Muscle layer of colon (tissue), 2 donors: ENCODE results near the gene MYO1G.

Experiments used
- H3K27ac ChIP-seq: one replicate; pipeline ENCODE4 v1.7.0; 2013; ENCODE audit warnings: low read depth, mild to moderate bottlenecking, low read length, moderate library complexity
- H3K27me3 ChIP-seq, 2 donors: one replicate each; pipeline ENCODE4 v1.7.0; 2013; ENCODE audit warnings: low read length in 2 of 2, mild to moderate bottlenecking in 2 of 2; ENCODE audit not compliant: insufficient read depth in 2 of 2, control insufficient read depth in 1 of 2
- H3K36me3 ChIP-seq: one replicate; pipeline ENCODE4 v1.7.0; 2013; ENCODE audit warnings: mild to moderate bottlenecking, low read length; ENCODE audit not compliant: insufficient read depth
- H3K4me1 ChIP-seq: one replicate; pipeline ENCODE4 v1.7.0; 2013; ENCODE audit warnings: mild to moderate bottlenecking, low read length; ENCODE audit not compliant: insufficient read depth
- H3K4me3 ChIP-seq, 2 donors: one replicate each; pipeline ENCODE4 v1.7.0; 2013; ENCODE audit warnings: low read length in 2 of 2, low read depth in 1 of 2, mild to moderate bottlenecking in 1 of 2, moderate library complexity in 1 of 2
- H3K9ac ChIP-seq: one replicate; pipeline ENCODE4 v1.7.0; 2013; ENCODE audit warnings: low read length
- H3K9me3 ChIP-seq: one replicate; pipeline ENCODE4 v1.7.0; 2013; ENCODE audit warnings: mild to moderate bottlenecking, low read length
- donor health status: abdominal sarcoma.
- donor health status: Adenocarcinoma of cecum.

MYO1G gene

GRCh38 chr7:44969049-44969700 is 9.6 kb downstream of the MYO1G start:
- no peak overlapping the region for H3K9ac ChIP-seq
- H3K4me1 ChIP-seq: no peaks in the 10 kb centered on the region
- no peak overlapping the region for H3K4me3 ChIP-seq
- H3K27me3 ChIP-seq: no peaks in the 10 kb centered on the region
- no peaks in the 10 kb centered on the region for H3K36me3 ChIP-seq
- no peak overlapping the region for H3K27ac ChIP-seq
- H3K9me3 ChIP-seq: no peaks in the 10 kb centered on the region

- no peak overlapping the region for H3K4me3 ChIP-seq
- H3K9me3 ChIP-seq: no peaks in the 10 kb centered on the region
- no peaks in the 10 kb centered on the region for H3K36me3 ChIP-seq
- H3K27me3 ChIP-seq: no peaks in the 10 kb centered on the region
- H3K4me1 ChIP-seq: no peaks in the 10 kb centered on the region
- no peak overlapping the region for H3K9ac ChIP-seq
- H3K27ac ChIP-seq: no peak overlapping the region
These were observed 11.0 kb downstream of the MYO1G start for GRCh38 chr7:44967571-44968446.

- no peak overlapping the region for H3K9ac ChIP-seq
- H3K36me3 ChIP-seq: no peaks in the 10 kb centered on the region
- no peak overlapping the region for H3K4me3 ChIP-seq
- H3K4me1 ChIP-seq: no peaks in the 10 kb centered on the region
- no peaks in the 10 kb centered on the region for H3K9me3 ChIP-seq
- peaks cover 0 to 5% of the 10 kb centered on the region in 2 donors for H3K27me3 ChIP-seq
- H3K27ac ChIP-seq: no peak overlapping the region
These were observed 11.9 kb downstream of the MYO1G start for GRCh38 chr7:44966731-44967538.

GRCh38 chr7:44965937-44966730 is 12.7 kb downstream of the MYO1G start:
- Histone ChIP-seq H3K36me3 (no peaks in the 10 kb centered on the region), H3K4me3 (no peak overlapping the region), H3K27me3 (peaks cover 0 to 8% of the 10 kb centered on the region in 2 donors), H3K4me1 (no peaks in the 10 kb centered on the region), H3K27ac (no peak overlapping the region), H3K9me3 (no peaks in the 10 kb centered on the region), H3K9ac (no peak overlapping the region)

GRCh38 chr7:44965441-44965903 is 13.3 kb downstream of the MYO1G start:
- no peaks in the 10 kb centered on the region for H3K4me1 ChIP-seq
- no peak overlapping the region for H3K9ac ChIP-seq

GRCh38 chr7:44964831-44965440 is 13.9 kb downstream of the MYO1G start:
- H3K9me3 ChIP-seq: no peaks in the 10 kb centered on the region
- no peak overlapping the region for H3K4me3 ChIP-seq
- H3K27ac ChIP-seq: no peak overlapping the region
- no peaks in the 10 kb centered on the region for H3K4me1 ChIP-seq
- peaks cover 0 to 8% of the 10 kb centered on the region in 2 donors for H3K27me3 ChIP-seq
- no peaks in the 10 kb centered on the region for H3K36me3 ChIP-seq
- H3K9ac ChIP-seq: no peak overlapping the region

More at GRCh38 chr7:44965441-44965903, 13.3 kb downstream of the MYO1G start:
- peaks cover 0 to 8% of the 10 kb centered on the region in 2 donors for H3K27me3 ChIP-seq
- no peaks in the 10 kb centered on the region for H3K36me3 ChIP-seq
- H3K27ac ChIP-seq: no peak overlapping the region
- H3K4me3 ChIP-seq: no peak overlapping the region
- no peaks in the 10 kb centered on the region for H3K9me3 ChIP-seq

- Histone ChIP-seq H3K4me1 (no peaks in the 10 kb centered on the region), H3K9me3 (no peaks in the 10 kb centered on the region), H3K36me3 (no peaks in the 10 kb centered on the region), H3K27me3 (peaks cover 0 to 8% of the 10 kb centered on the region in 2 donors), H3K9ac (no peak overlapping the region), H3K4me3 (no peak overlapping the region), H3K27ac (no peak overlapping the region)
These were observed 14.4 kb downstream of the MYO1G start for GRCh38 chr7:44964384-44964830.

GRCh38 chr7:44963364-44964290 is 15.2 kb downstream of the MYO1G start:
- H3K9me3 ChIP-seq: no peaks in the 10 kb centered on the region

GRCh38 chr7:44962483-44963251 is 16.1 kb downstream of the MYO1G start:
- H3K9me3 ChIP-seq: no peaks in the 10 kb centered on the region
- H3K4me1 ChIP-seq: no peaks in the 10 kb centered on the region
- peak overlapping the region; percentile 38 to 54 for H3K4me3 ChIP-seq
- H3K9ac ChIP-seq: no peak overlapping the region
- H3K27me3 ChIP-seq: peaks cover 0 to 8% of the 10 kb centered on the region in 2 donors
- H3K27ac ChIP-seq: no peak overlapping the region
- no peaks in the 10 kb centered on the region for H3K36me3 ChIP-seq

More at GRCh38 chr7:44963364-44964290, 15.2 kb downstream of the MYO1G start:
- Histone ChIP-seq H3K27me3 (peaks cover 0 to 8% of the 10 kb centered on the region in 2 donors), H3K4me3 (peak overlapping the region; percentile 38 to 54), H3K36me3 (no peaks in the 10 kb centered on the region), H3K4me1 (no peaks in the 10 kb centered on the region), H3K9ac (no peak overlapping the region), H3K27ac (no peak overlapping the region)
